Endodermal cell (in vitro differentiated cells): ENCODE data around the gene PHF12. TPM values are rescaled to one million over a fixed set of nuclear protein-coding genes. Genes with fewer than 3 reads are reported as not detected.

Experiments used
- DNase-seq: peaks from one replicate; pipeline ENCODE4 v3.0.0-alpha.2; 2017
- H3K27ac ChIP-seq: 2 replicates; pipeline ENCODE4 v1.5.1; 2013; ENCODE audit warnings: mild to moderate bottlenecking, low read depth, low read length, moderate library complexity
- H3K27me3 ChIP-seq: 2 replicates; pipeline ENCODE4 v1.6.1; 2013; ENCODE audit warnings: mild to moderate bottlenecking, low read length, moderate library complexity; ENCODE audit not compliant: insufficient read depth, control insufficient read depth, poor library complexity, severe bottlenecking
- H3K36me3 ChIP-seq: 2 replicates; pipeline ENCODE4 v1.7.0; 2013; ENCODE audit warnings: mild to moderate bottlenecking, low read length, moderate library complexity; ENCODE audit not compliant: control insufficient read depth, insufficient read depth
- H3K4me1 ChIP-seq: one replicate; pipeline ENCODE4 v1.7.0; 2013; ENCODE audit warnings: low read length; ENCODE audit not compliant: control insufficient read depth, insufficient read depth
- H3K4me3 ChIP-seq: 2 replicates; pipeline ENCODE4 v1.5.1; 2013; ENCODE audit warnings: mild to moderate bottlenecking, low read length, moderate library complexity
- H3K9ac ChIP-seq: 2 replicates; pipeline ENCODE4 v1.6.1; 2013; ENCODE audit warnings: mild to moderate bottlenecking, low read length, moderate library complexity; ENCODE audit not compliant: poor library complexity, severe bottlenecking; ENCODE audit errors: extremely low read depth
- H3K9me3 ChIP-seq: 2 replicates; pipeline ENCODE4 v1.6.1; 2013; ENCODE audit warnings: mild to moderate bottlenecking, low read length, moderate library complexity; ENCODE audit not compliant: control insufficient read depth
- H3K27ac Mint-ChIP-seq: 2 replicates; pipeline ENCODE4 v1.8.0; 2020; ENCODE audit warnings: mixed read lengths
- H3K27me3 Mint-ChIP-seq: 2 replicates; pipeline ENCODE4 v1.8.0; 2021; ENCODE audit warnings: mild to moderate bottlenecking, mixed read lengths; ENCODE audit not compliant: insufficient read depth
- H3K36me3 Mint-ChIP-seq: 2 replicates; pipeline ENCODE4 v1.8.0; 2020; ENCODE audit warnings: low read depth, mixed read lengths
- H3K4me1 Mint-ChIP-seq: 2 replicates; pipeline ENCODE4 v1.8.0; 2020; ENCODE audit warnings: mixed read lengths
- H3K4me3 Mint-ChIP-seq: 2 replicates; pipeline ENCODE4 v1.8.0; 2020; ENCODE audit warnings: mild to moderate bottlenecking, moderate library complexity, mixed read lengths
- H3K9me3 Mint-ChIP-seq: 2 replicates; pipeline ENCODE4 v1.8.0; 2020; ENCODE audit warnings: mild to moderate bottlenecking, mixed read lengths
- WGBS, 2 experiments: methylation state at CpG; one replicate each; pipeline versions ENCODE4 v1.1.5 to v1.1.7; 2013; ENCODE audit warnings: missing lambda C conversion rate in 2 of 2, mixed read lengths in 1 of 2; ENCODE audit not compliant: insufficient coverage in 1 of 2, insufficient read length in 1 of 2; 5-methylcytosine and 5-hydroxymethylcytosine counted together
- total RNA-seq, 2 donors: library from RNA; stranded (reverse); fragmentation: NEBNext Ultra II Directional in 1 of 2; extraction: Animal tissue kit (Norgen Biotek cat#: 25700) in 1 of 2; gene quantifications; 2 replicates in 1 of 2; 3 replicates in 1 of 2; pipeline ENCODE4 v1.2.1, GENCODE V29; 2021
- TF ChIP-seq, protein P1 (sequence below): fragments of 200-600 bp; sonication (generic); conservative IDR thresholded peaks from 2 replicates; pipeline ENCODE4 v1.5.0; 2021; ENCODE audit warnings: antibody characterized with exemption, mild to moderate bottlenecking

The PHF12 gene
- total RNA-seq, 2 donors from 2014 or later = 60.0 to 61.0 TPM

GRCh38 chr17:28907709-28908475 lies 43.4 kb downstream of the PHF12 start:
- Histone ChIP-seq H3K4me1 (no peaks in the 10 kb centered on the region), H3K27me3 (no peaks in the 10 kb centered on the region), H3K9me3 (no peaks in the 10 kb centered on the region), H3K4me3 (no peak overlapping the region), H3K9ac (no peak overlapping the region), H3K27ac (no peak overlapping the region), H3K36me3 (peaks cover 79% of the 10 kb centered on the region)
- no peak overlapping the region for H3K27ac Mint-ChIP-seq
- TF ChIP-seq, protein P1, sequence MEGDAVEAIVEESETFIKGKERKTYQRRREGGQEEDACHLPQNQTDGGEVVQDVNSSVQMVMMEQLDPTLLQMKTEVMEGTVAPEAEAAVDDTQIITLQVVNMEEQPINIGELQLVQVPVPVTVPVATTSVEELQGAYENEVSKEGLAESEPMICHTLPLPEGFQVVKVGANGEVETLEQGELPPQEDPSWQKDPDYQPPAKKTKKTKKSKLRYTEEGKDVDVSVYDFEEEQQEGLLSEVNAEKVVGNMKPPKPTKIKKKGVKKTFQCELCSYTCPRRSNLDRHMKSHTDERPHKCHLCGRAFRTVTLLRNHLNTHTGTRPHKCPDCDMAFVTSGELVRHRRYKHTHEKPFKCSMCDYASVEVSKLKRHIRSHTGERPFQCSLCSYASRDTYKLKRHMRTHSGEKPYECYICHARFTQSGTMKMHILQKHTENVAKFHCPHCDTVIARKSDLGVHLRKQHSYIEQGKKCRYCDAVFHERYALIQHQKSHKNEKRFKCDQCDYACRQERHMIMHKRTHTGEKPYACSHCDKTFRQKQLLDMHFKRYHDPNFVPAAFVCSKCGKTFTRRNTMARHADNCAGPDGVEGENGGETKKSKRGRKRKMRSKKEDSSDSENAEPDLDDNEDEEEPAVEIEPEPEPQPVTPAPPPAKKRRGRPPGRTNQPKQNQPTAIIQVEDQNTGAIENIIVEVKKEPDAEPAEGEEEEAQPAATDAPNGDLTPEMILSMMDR = no peak
- no peaks in the 10 kb centered on the region for H3K9me3 Mint-ChIP-seq
- H3K4me3 Mint-ChIP-seq = no peak overlapping the region
- 95 to 98% methylated on average over 3 of the region's 3 CpGs for WGBS, 2 experiments
- no peak for DNase-seq
- H3K27me3 Mint-ChIP-seq = no peaks in the 10 kb centered on the region
- H3K36me3 Mint-ChIP-seq = peaks cover 65% of the 10 kb centered on the region
- no peaks in the 10 kb centered on the region for H3K4me1 Mint-ChIP-seq

DNA sequence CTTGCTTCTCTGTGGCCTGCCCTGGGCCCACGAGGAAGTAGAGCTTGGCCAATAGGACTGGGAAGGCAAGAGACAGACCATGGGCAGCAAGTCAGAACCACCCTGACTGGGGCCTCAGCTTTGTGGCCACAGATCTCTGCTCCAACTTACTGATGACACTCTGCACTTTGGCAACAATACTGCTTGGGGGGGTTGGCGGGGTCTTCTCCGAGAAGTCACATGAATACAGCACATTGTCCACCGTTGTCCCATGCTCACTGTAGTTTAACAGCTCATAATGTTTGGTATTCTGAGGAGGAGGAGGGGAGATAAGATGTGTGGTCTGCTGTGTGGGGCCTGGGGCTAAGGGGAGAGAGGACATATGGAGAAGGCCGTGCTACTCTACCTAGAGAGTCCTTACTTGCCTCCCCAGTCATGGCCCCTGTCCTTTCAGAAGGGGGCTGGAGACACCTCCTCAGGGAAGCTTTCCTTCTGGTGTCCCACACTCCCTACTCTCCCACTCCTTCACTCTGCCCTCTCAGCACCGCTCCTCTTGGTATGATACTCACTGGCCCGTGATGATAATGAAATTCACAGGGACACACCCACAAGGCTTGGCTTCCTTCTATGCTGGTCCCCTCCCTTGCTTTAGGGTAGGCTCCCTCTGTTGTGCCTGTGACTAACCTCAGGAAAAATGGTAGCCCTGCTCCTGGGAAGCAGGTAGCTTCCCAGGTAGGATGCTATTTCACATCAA lies 44.4 kb downstream of the PHF12 start:
- H3K9ac ChIP-seq = no peak overlapping the region
- H3K4me3 Mint-ChIP-seq = no peak overlapping the region
- H3K27ac ChIP-seq = no peak overlapping the region
- 95 to 98% methylated on average over 6 to 7 of the region's 7 CpGs for WGBS, 2 experiments
- H3K4me1 ChIP-seq = no peaks in the 10 kb centered on the region
- peaks cover 69% of the 10 kb centered on the region for H3K36me3 ChIP-seq
- no peaks in the 10 kb centered on the region for H3K27me3 ChIP-seq
- H3K27me3 Mint-ChIP-seq = no peaks in the 10 kb centered on the region
- no peaks in the 10 kb centered on the region for H3K9me3 Mint-ChIP-seq
- no peak for DNase-seq
- no peak overlapping the region for H3K27ac Mint-ChIP-seq
- H3K4me1 Mint-ChIP-seq = peaks cover 3% of the 10 kb centered on the region
- no peak overlapping the region for H3K4me3 ChIP-seq
- TF ChIP-seq, protein P1 = no peak
- peaks cover 55% of the 10 kb centered on the region for H3K36me3 Mint-ChIP-seq
- no peaks in the 10 kb centered on the region for H3K9me3 ChIP-seq

- Mint-ChIP-seq H3K36me3 (peaks cover 50% of the 10 kb centered on the region), H3K27me3 (no peaks in the 10 kb centered on the region), H3K4me3 (no peak overlapping the region), H3K27ac (no peak overlapping the region), H3K9me3 (no peaks in the 10 kb centered on the region), H3K4me1 (peaks cover 7% of the 10 kb centered on the region)
- 95 to 97% methylated on average over 4 to 9 of the region's 9 CpGs for WGBS, 2 experiments
- Histone ChIP-seq H3K27me3 (no peaks in the 10 kb centered on the region), H3K9ac (no peak overlapping the region), H3K27ac (no peak overlapping the region), H3K4me3 (no peak overlapping the region), H3K9me3 (no peaks in the 10 kb centered on the region), H3K36me3 (peaks cover 63% of the 10 kb centered on the region), H3K4me1 (no peaks in the 10 kb centered on the region)
- TF ChIP-seq, protein P1 = no peak
- no peak for DNase-seq
These were observed 45.0 kb downstream of the PHF12 start for GRCh38 chr17:28906276-28906675.
